H1 (cell line): ENCODE measurements around the gene FAM151A. TPM values are rescaled to one million over a fixed set of nuclear protein-coding genes. Genes with fewer than 3 reads are reported as not detected.

ENCODE experiments used
- CTCF ChIA-PET: fragments of 300-600 bp; sonication (Branson Sonifier 250); formaldehyde crosslinking; loops from one replicate; lab custom pipeline; 2021; ENCODE audit not compliant: partially characterized antibody; lab: Charles Lee
- POLR2A ChIA-PET: fragments of 300-600 bp; sonication (Branson Sonifier 250); formaldehyde crosslinking; loops from one replicate; lab custom pipeline; 2021; ENCODE audit warnings: inconsistent platforms; ENCODE audit not compliant: partially characterized antibody; lab: Charles Lee
- DNase-seq, 2 experiments: peaks; one replicate each; pipeline versions ENCODE4 v3.0.0 to v3.0.0-alpha.2; 2010 to 2022; ENCODE audit warnings: low spot score in 2 of 2, low read depth in 1 of 2, mixed read lengths in 1 of 2
- FAIRE-seq: peaks from 2 replicates; lab custom pipeline; 2011; peaks lifted over from hg19 to GRCh38; lab: Jason Lieb, UNC
- H2AFZ ChIP-seq: 2 replicates; pipeline ENCODE4 v1.8.1; 2012; ENCODE audit warnings: low read length, inconsistent platforms
- H2AK5ac ChIP-seq: 2 replicates; pipeline ENCODE4 v1.6.1; 2013; ENCODE audit warnings: low read depth, low read length
- H2BK120ac ChIP-seq: replicated peaks from 2 replicates; pipeline ENCODE3; 2013; ENCODE audit warnings: low read depth, low read length, inconsistent platforms
- H2BK12ac ChIP-seq: 2 replicates; pipeline ENCODE4 v1.6.1; 2013; ENCODE audit warnings: low read depth, low read length
- H2BK15ac ChIP-seq: 2 replicates; pipeline ENCODE4 v1.6.1; 2013; ENCODE audit warnings: low read length
- H2BK20ac ChIP-seq: 2 replicates; pipeline ENCODE4 v1.6.1; 2013; ENCODE audit warnings: low read length
- H2BK5ac ChIP-seq: 2 replicates; pipeline ENCODE4 v1.6.1; 2013; ENCODE audit warnings: low read depth, low read length
- H3K14ac ChIP-seq: 2 replicates; pipeline ENCODE4 v1.6.1; 2013; ENCODE audit warnings: inconsistent platforms; ENCODE audit not compliant: insufficient read length
- H3K18ac ChIP-seq: 2 replicates; pipeline ENCODE4 v1.6.1; 2013; ENCODE audit warnings: low read length; ENCODE audit errors: extremely low read depth
- H3K23ac ChIP-seq: 2 replicates; pipeline ENCODE4 v1.6.1; 2013; ENCODE audit warnings: inconsistent platforms; ENCODE audit not compliant: insufficient read length
- H3K23me2 ChIP-seq: 2 replicates; pipeline ENCODE4 v1.6.1; 2013; ENCODE audit warnings: low read depth, low read length
- H3K27ac ChIP-seq: 2 replicates; pipeline ENCODE4 v1.6.1; 2011; ENCODE audit warnings: low read depth, low read length, inconsistent platforms
- H3K27me3 ChIP-seq, 4 experiments: replicated peaks in 1 of 4; 1 replicate in 1 of 4; 2 replicates in 3 of 4; pipeline versions ENCODE4 v1.6.1 to v1.8.1; 2011 to 2013; ENCODE audit warnings: low read length in 3 of 4, mild to moderate bottlenecking in 3 of 4, inconsistent platforms in 2 of 4, mixed read lengths in 2 of 4, moderate library complexity in 1 of 4; ENCODE audit not compliant: control insufficient read depth in 3 of 4, insufficient read depth in 3 of 4; ENCODE audit errors: extremely low read depth in 1 of 4
- H3K36me3 ChIP-seq, 4 experiments: 2 replicates each; pipeline versions ENCODE4 v1.6.1 to v1.8.1; 2011 to 2013; ENCODE audit warnings: mild to moderate bottlenecking in 4 of 4, low read length in 3 of 4, moderate library complexity in 2 of 4, control low read depth in 1 of 4, inconsistent platforms in 1 of 4; ENCODE audit not compliant: insufficient read depth in 4 of 4, control insufficient read depth in 2 of 4
- H3K4ac ChIP-seq: replicated peaks from 2 replicates; pipeline ENCODE3; 2013; ENCODE audit warnings: low read length, low read depth, mixed read lengths, inconsistent platforms; ENCODE audit not compliant: insufficient read length
- H3K4me1 ChIP-seq, 4 experiments: replicated peaks in 1 of 4; 1 replicate in 1 of 4; 2 replicates in 3 of 4; pipeline versions ENCODE4 v1.6.1 to v1.8.1; 2011 to 2013; ENCODE audit warnings: low read length in 3 of 4, inconsistent platforms in 2 of 4, mixed read lengths in 1 of 4; ENCODE audit not compliant: insufficient read depth in 4 of 4, control insufficient read depth in 3 of 4
- H3K4me2 ChIP-seq, 2 experiments: 2 replicates each; pipeline versions ENCODE4 v1.6.1 to v1.8.1; 2011 to 2013; ENCODE audit warnings: low read depth in 2 of 2, low read length in 2 of 2, control low read depth in 1 of 2, inconsistent platforms in 1 of 2, mild to moderate bottlenecking in 1 of 2; ENCODE audit not compliant: insufficient read depth in 1 of 2
- H3K4me3 ChIP-seq, 4 experiments: fragments of 200-600, 300-600 bp in 1 of 4; sonication (generic), shearing (Covaris generic), sonication (Bioruptor Twin) in 1 of 4; 2 replicates each; pipeline versions ENCODE4 v1.5.1 to v1.8.1; 2011 to 2016; ENCODE audit warnings: low read length in 4 of 4, low read depth in 3 of 4, control low read depth in 2 of 4, inconsistent platforms in 2 of 4, mild to moderate bottlenecking in 2 of 4, mixed read lengths in 1 of 4, moderate library complexity in 1 of 4; ENCODE audit not compliant: insufficient read depth in 2 of 4; ENCODE audit errors: extremely low read depth in 1 of 4
- H3K56ac ChIP-seq: replicated peaks from 2 replicates; pipeline ENCODE3; 2013; ENCODE audit warnings: low read depth, mild to moderate bottlenecking, mixed read lengths, low read length, inconsistent platforms; ENCODE audit not compliant: insufficient read length
- H3K79me1 ChIP-seq: 2 replicates; pipeline ENCODE4 v1.6.1; 2013; ENCODE audit warnings: low read depth, low read length, control low read depth
- H3K79me2 ChIP-seq, 2 experiments: 2 replicates each; pipeline versions ENCODE4 v1.6.1 to v1.8.1; 2012 to 2013; ENCODE audit warnings: low read length in 2 of 2, mild to moderate bottlenecking in 2 of 2, inconsistent platforms in 1 of 2; ENCODE audit not compliant: insufficient read depth in 2 of 2, control insufficient read depth in 1 of 2
- H3K9ac ChIP-seq, 4 experiments: replicated peaks in 1 of 4; 1 replicate in 1 of 4; 2 replicates in 3 of 4; pipeline versions ENCODE4 v1.6.1 to v1.8.1; 2011 to 2013; ENCODE audit warnings: low read depth in 3 of 4, low read length in 3 of 4, control low read depth in 2 of 4, mild to moderate bottlenecking in 2 of 4, moderate library complexity in 2 of 4, inconsistent platforms in 1 of 4; ENCODE audit errors: extremely low read depth in 1 of 4
- H3K9me3 ChIP-seq, 2 experiments: 2 replicates each; pipeline versions ENCODE4 v1.6.1 to v1.8.1; 2012 to 2013; ENCODE audit warnings: mild to moderate bottlenecking in 2 of 2, moderate library complexity in 2 of 2, control low read depth in 1 of 2, inconsistent platforms in 1 of 2, low read depth in 1 of 2, low read length in 1 of 2, mixed read lengths in 1 of 2; ENCODE audit not compliant: insufficient read depth in 2 of 2
- H4K20me1 ChIP-seq, 2 experiments: replicated peaks in 1 of 2; 2 replicates each; pipeline versions ENCODE3 to v1.8.1; 2011 to 2013; ENCODE audit warnings: inconsistent platforms in 2 of 2, low read length in 2 of 2, mild to moderate bottlenecking in 1 of 2; ENCODE audit not compliant: insufficient read depth in 2 of 2, control insufficient read depth in 1 of 2
- H4K5ac ChIP-seq: 2 replicates; pipeline ENCODE4 v1.6.1; 2013; ENCODE audit warnings: low read length, low read depth, mixed read lengths, inconsistent platforms; ENCODE audit not compliant: insufficient read length
- H4K8ac ChIP-seq: 2 replicates; pipeline ENCODE4 v1.8.0; 2013; ENCODE audit warnings: mild to moderate bottlenecking, moderate library complexity, low read length, inconsistent platforms; ENCODE audit not compliant: insufficient read depth; ENCODE audit errors: extremely low read depth
- H4K91ac ChIP-seq: replicated peaks from 2 replicates; pipeline ENCODE3; 2013; ENCODE audit warnings: low read length, mixed read lengths, inconsistent platforms; ENCODE audit not compliant: insufficient read length
- RXRA ChIP-seq: IDR thresholded peaks from 2 replicates; pipeline ENCODE4 v1.6.1; 2011; ENCODE audit warnings: low read depth, mild to moderate bottlenecking, low read length, moderate library complexity; ENCODE audit not compliant: insufficient read depth
- WGBS, 2 experiments: shearing (Covaris generic) in 1 of 2; methylation state at CpG; one replicate each; pipeline versions ENCODE4 v1.1.6 to v1.1.7; 2013 to 2015; ENCODE audit warnings: low lambda C conversion rate in 2 of 2, mixed read lengths in 2 of 2, inconsistent platforms in 1 of 2, low coverage in 1 of 2, missing lambda C conversion rate in 1 of 2; ENCODE audit not compliant: insufficient replicate concordance in 2 of 2, insufficient coverage in 1 of 2, insufficient read length in 1 of 2; ENCODE audit errors: extremely low coverage in 1 of 2, missing lambda C conversion rate in 1 of 2; 5-methylcytosine and 5-hydroxymethylcytosine counted together
- polyA plus RNA-seq, 7 experiments: library from polyadenylated mRNA; depleted of rRNA in 3 of 7; stranded (reverse) in 5 of 7; unstranded in 2 of 7; fragments of >200 nt in 5 of 7; fragments of 200-250 nt in 2 of 7; gene quantifications; 1 replicate in 5 of 7; 2 replicates in 1 of 7; 4 replicates in 1 of 7; pipeline versions ENCODE4 v1.2.1 to v1.2.3, GENCODE V29; 2011 to 2013; ENCODE audit warnings: missing spikeins in 2 of 7, mixed read lengths in 2 of 7
- total RNA-seq: library from RNA; stranded (reverse); fragmentation: NEBNext Ultra II Directional; extraction: Animal tissue kit (Norgen Biotek cat#: 25700); gene quantifications from 2 replicates; pipeline ENCODE4 v1.2.1, GENCODE V29; 2021

FAM151A gene
- total and polyA plus RNA-seq, 2 of the 8 experiments (the other 6 are each of a cell fraction or from before 2014, with no cell fraction given): not detected

DNA sequence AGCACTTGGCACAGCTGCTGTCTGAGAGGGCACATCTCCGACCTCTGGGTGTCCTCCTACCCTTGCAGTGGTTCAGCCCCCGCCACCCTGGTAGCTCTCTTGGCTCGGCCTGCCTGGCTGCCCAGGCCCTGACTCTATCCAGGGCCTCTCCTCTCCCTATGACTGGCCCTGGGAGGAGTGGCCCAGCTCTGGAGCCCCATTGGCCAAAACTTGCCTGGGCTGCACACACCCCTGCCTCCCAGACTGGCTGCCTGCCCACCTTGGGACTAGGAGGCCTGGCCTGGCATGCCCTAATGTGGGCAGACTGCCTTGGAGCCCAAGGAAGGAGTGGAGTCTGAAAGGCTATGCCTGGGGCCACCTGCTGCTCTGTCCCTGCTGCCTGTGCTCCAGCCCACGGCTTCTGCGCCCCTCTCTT is 41.7 kb downstream of the FAM151A start:
- 88% methylated on average over 4 of the region's 5 CpGs; no CpG with 5 or more reads in 1 of the 2 experiments for WGBS, 2 experiments
- Histone ChIP-seq H3K4me3 (no peak overlapping the region), H2BK120ac (no peak overlapping the region), H3K56ac (no peak overlapping the region), H3K4me2 (no peak overlapping the region), H2AFZ (no peak overlapping the region), H4K8ac (0 out of 2 replicates have a peak overlapping the region, but pooled peaks have one; percentile 53), H2BK20ac (peak overlapping the region; percentile 69; the same call in 1 of the 2 replicates), H2AK5ac (no peak overlapping the region; the same call in 1 of the 2 replicates), H3K36me3 (no peaks in the 10 kb centered on the region), H4K5ac (peak overlapping the region; percentile 34), H3K27ac (0 out of 2 replicates have a peak overlapping the region, but pooled peaks have one; percentile 73), H3K18ac (peak overlapping the region; percentile 33; the same call in 1 of the 2 replicates), H2BK5ac (peak overlapping the region; percentile 89; the same call in 1 of the 2 replicates), H3K4me1 (peaks cover 19 to 21% (median 20%) of the 10 kb centered on the region in 4 experiments), H3K27me3 (no peaks in the 10 kb centered on the region), H3K9ac (no peak overlapping the region), H4K91ac (peak overlapping the region; percentile 58), H3K9me3 (no peaks in the 10 kb centered on the region), H3K23ac (no peak overlapping the region), H2BK15ac (0 out of 2 replicates have a peak overlapping the region, but pooled peaks have one; percentile 72), H3K23me2 (no peaks in the 10 kb centered on the region), H3K79me2 (no peaks in the 10 kb centered on the region), H3K14ac (no peak overlapping the region), H4K20me1 (no peaks in the 10 kb centered on the region), H3K4ac (no peak overlapping the region), H2BK12ac (peak overlapping the region; percentile 92; the same call in 1 of the 2 replicates), H3K79me1 (no peaks in the 10 kb centered on the region)
- FAIRE-seq (no peak), DNase-seq (no peak)
- TF ChIP-seq RXRA: no peak
- ChIA-PET POLR2A (interaction anchor here (1.3 to 4.2 kb wide), 3 partner anchors 8 to 18 kb away, joined by 3 to 17 read pairs (median 5); no protein-coding TSS in a partner anchor), CTCF (interaction anchor here (0.8 to 1.4 kb wide), 3 partner anchors 15 to 211 kb away, joined by 3 read pairs; no protein-coding TSS in a partner anchor)
